Measurements from ENCODE around the gene EIF2B4. TPM values are rescaled to one million over a fixed set of nuclear protein-coding genes. Genes with fewer than 3 reads are reported as not detected.

Gene EIF2B4
- total RNA-seq, 2 experiments from 2014 or later = 23.9 to 32.9 TPM

DNA sequence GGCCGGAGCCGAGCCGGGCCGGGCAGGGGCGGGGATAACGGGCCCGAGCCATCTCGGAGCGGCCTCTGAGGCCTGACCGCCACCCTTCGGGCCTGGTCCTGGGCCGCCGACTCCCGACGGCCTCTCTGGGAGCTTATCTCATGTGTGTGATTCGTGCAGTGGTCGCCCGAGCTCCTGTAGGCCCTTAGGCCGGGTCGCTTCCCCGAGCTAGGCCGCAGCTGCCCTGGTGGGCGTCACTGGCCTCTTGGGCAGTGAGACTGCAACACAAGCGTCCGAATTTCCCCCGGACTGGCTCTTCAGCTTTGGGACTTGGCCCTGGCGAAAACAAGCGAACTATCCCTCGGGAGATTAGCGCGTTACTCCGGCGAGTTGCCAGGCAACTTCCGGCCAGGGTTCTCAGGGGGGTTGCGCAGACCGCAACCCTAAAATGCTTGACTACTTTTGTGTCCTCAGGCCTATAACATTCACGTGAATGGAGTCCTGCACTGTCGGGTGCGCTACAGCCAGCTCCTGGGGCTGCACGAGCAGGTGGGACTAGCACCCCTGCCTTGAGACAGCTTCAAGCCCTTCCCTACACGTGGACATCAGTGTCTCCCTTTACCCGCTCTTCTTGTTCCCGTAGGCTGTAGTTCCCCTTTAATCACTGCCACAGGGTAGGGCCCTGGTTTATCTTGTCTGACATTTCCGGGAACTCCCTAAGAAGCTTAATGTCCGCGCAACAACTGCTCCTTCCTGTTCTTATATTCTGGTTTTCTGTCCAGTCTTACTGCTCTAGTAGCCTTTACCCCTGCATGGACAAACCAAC, 880 bp upstream of the EIF2B4 start:
- Histone ChIP-seq H3K9me3 (ENCODE audit: low read length) (no peaks in the 10 kb centered on the region), H3K9me2 (ENCODE audit: insufficient read depth, low read length) (no peaks in the 10 kb centered on the region), H3K27ac (ENCODE audit: low read depth, low read length, poor library complexity, severe bottlenecking) (peak overlapping the region; percentile 68), H3K4me2 (ENCODE audit: low read length) (peak overlapping the region; percentile 99), H3K4me3 (ENCODE audit: low read depth, low read length, poor library complexity, severe bottlenecking) (peak overlapping the region; percentile 90), H4K20me1 (ENCODE audit: insufficient read depth, low read length) (no peaks in the 10 kb centered on the region), H2AFZ (ENCODE audit: low read length) (peak overlapping the region; percentile 12; the same call in 1 of the 2 replicates), H3K79me2 (ENCODE audit: insufficient read depth, low read depth, low read length) (peaks cover 35% of the 10 kb centered on the region), H3K36me3 (ENCODE audit: insufficient read depth, low read length) (peaks cover 68% of the 10 kb centered on the region), H3K4me1 (ENCODE audit: insufficient read depth, low read length, poor library complexity, severe bottlenecking) (peaks cover 27% of the 10 kb centered on the region)
- CTCF ChIA-PET (ENCODE audit: unreplicated experiment) = interaction anchor here (0.6 kb wide), 1 partner anchor 25 kb away, joined by 3 read pairs; no protein-coding TSS in a partner anchor
- BruUV-seq (replicated peaks) = no TSS peak
- POLR2A ChIA-PET = interaction anchor here (0.6 to 2.2 kb wide), 5 partner anchors 9 to 215 kb away, joined by 3 to 18 read pairs (median 3); partner anchors contain the start of genes GTF3C2 and ZNF513
- TF ChIP-seq, protein P1, sequence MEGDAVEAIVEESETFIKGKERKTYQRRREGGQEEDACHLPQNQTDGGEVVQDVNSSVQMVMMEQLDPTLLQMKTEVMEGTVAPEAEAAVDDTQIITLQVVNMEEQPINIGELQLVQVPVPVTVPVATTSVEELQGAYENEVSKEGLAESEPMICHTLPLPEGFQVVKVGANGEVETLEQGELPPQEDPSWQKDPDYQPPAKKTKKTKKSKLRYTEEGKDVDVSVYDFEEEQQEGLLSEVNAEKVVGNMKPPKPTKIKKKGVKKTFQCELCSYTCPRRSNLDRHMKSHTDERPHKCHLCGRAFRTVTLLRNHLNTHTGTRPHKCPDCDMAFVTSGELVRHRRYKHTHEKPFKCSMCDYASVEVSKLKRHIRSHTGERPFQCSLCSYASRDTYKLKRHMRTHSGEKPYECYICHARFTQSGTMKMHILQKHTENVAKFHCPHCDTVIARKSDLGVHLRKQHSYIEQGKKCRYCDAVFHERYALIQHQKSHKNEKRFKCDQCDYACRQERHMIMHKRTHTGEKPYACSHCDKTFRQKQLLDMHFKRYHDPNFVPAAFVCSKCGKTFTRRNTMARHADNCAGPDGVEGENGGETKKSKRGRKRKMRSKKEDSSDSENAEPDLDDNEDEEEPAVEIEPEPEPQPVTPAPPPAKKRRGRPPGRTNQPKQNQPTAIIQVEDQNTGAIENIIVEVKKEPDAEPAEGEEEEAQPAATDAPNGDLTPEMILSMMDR (conservative IDR thresholded peaks at IDR 0.05; ENCODE audit: low read length) = no peak
- no peak for TF ChIP-seq EZH2phosphoT487 (IDR thresholded peaks at IDR 0.05; ENCODE audit: borderline replicate concordance, low read depth, low read length)
- intact Hi-C loops (cut with micrococcal nuclease; ENCODE audit: unreplicated experiment) = loop anchor here (1.0 to 2.0 kb wide), 3 partner anchors 15 to 258 kb away; partner anchors contain the start of genes CCDC121, GPN1, GTF3C2 and MPV17
- DNase-seq (ENCODE audit: low spot score) = peak; percentile 74

GRCh38 chr2:27369471-27370025, 590 bp downstream of the EIF2B4 start:
- TF ChIP-seq, protein P1 (conservative IDR thresholded peaks at IDR 0.05; ENCODE audit: low read length) = no peak
- TF ChIP-seq EZH2phosphoT487 (IDR thresholded peaks at IDR 0.05; ENCODE audit: borderline replicate concordance, low read depth, low read length) = no peak
- POLR2A ChIA-PET = interaction anchor here (0.7 to 1.9 kb wide), 5 partner anchors 11 to 203 kb away, joined by 3 to 10 read pairs (median 4); partner anchors contain the start of genes GTF3C2 and NRBP1
- Histone ChIP-seq H2AFZ (ENCODE audit: low read length) (peak overlapping the region; percentile 61), H3K9me3 (ENCODE audit: low read length) (no peaks in the 10 kb centered on the region), H3K4me1 (ENCODE audit: insufficient read depth, low read length, poor library complexity, severe bottlenecking) (peaks cover 27% of the 10 kb centered on the region), H3K36me3 (ENCODE audit: insufficient read depth, low read length) (peaks cover 63% of the 10 kb centered on the region), H3K9me2 (ENCODE audit: insufficient read depth, low read length) (no peaks in the 10 kb centered on the region), H3K79me2 (ENCODE audit: insufficient read depth, low read depth, low read length) (peaks cover 35% of the 10 kb centered on the region), H3K4me2 (ENCODE audit: low read length) (peak overlapping the region; percentile 100), H3K27ac (ENCODE audit: low read depth, low read length, poor library complexity, severe bottlenecking) (peak overlapping the region; percentile 53), H3K4me3 (ENCODE audit: low read depth, low read length, poor library complexity, severe bottlenecking) (peak overlapping the region; percentile 90), H4K20me1 (ENCODE audit: insufficient read depth, low read length) (no peaks in the 10 kb centered on the region)
- CTCF ChIA-PET (ENCODE audit: unreplicated experiment) = interaction anchor here (0.8 to 1.3 kb wide), 3 partner anchors 10 to 59 kb away, joined by 3 to 4 read pairs (median 4); partner anchors contain the start of genes MPV17 and NRBP1
- intact Hi-C loops (cut with micrococcal nuclease; ENCODE audit: unreplicated experiment) = loop anchor here (1.0 to 2.0 kb wide), 3 partner anchors 13 to 260 kb away; partner anchors contain the start of genes CCDC121, GPN1, GTF3C2 and MPV17
- BruUV-seq (replicated peaks) = no TSS peak
- DNase-seq (ENCODE audit: low spot score) = no peak

Data from OCI-LY7 (cell line).